HG02763 (cell line): ENCODE results near the gene KRTAP2-1.
"Not testable (repeated sequence)": the region's sequence is repeated elsewhere in the genome, so short reads cannot be mapped to it uniquely, and the experiment has no call there.

Experiments
- ATAC-seq: cut with Tn5 transposase; IDR thresholded peaks from one replicate; pipeline ENCODE4 v1.9.1; 2021; ENCODE audit warnings: mild to moderate bottlenecking, moderate library complexity; ENCODE audit not compliant: unreplicated experiment

KRTAP2-1 gene

GRCh38 chr17:41046735-41047465, at the start of gene KRTAP2-1:
TSS of gene KRTAP2-1 (minus strand) at chr17:41047316. CDS start at chr17:41047267, 49 bp downstream.
- ATAC-seq: not testable (repeated sequence)

DNA sequence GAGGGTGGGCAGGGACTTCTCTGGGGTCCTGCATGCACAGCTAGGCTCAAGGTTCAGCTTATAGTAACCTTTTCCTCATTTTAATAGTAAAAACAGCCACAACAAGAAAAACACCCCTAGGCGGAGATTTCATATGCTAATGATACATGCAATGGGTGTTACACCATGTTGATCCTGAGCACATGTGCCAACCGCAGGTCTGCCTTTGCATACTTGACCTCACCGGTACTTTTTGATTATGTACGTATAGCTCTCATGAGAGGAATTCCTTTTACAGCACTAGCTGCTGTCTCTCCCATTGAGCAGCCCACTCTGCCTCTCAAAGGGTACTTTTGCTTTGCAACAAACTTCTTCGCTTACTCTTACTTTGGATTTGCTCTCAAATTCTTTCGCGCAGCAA, 48.9 kb upstream of the KRTAP2-1 start:
- no peak for ATAC-seq

GRCh38 chr17:41088760-41089352, 41.7 kb upstream of the KRTAP2-1 start:
- ATAC-seq: not testable (repeated sequence)

DNA sequence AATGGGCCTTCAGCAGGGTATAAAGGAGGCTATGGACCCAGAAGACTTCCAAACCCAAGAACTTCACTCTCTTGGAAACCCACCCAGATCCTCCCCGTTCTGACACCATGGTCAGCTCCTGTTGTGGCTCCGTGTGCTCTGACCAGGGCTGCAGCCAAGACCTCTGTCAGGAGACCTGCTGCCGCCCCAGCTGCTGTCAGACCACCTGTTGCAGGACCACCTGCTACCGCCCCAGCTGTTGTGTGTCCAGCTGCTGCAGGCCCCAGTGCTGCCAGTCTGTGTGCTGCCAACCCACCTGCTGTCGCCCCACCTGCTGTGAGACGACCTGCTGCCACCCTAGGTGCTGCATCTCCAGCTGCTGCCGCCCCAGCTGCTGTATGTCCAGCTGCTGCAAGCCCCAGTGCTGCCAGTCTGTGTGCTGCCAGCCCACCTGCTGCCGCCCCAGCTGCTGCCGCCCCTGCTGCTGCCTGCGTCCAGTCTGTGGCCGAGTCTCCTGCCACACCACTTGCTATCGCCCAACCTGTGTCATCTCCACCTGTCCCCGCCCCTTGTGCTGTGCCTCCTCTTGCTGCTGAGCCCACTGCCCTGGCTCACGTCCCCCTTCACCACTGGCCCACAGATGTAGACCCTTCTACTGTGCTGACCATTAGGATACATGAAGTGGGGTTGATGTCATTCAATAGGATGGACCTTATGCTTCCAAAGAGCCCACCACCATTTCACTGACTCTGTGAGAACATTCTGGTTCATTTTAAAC, 37.2 kb upstream of the KRTAP2-1 start, which contains the start of gene KRTAP4-7:
Gene KRTAP4-7, plus strand, starts transcription at position 51 of the 757 bp plus-strand sequence. Its CDS starts 57 bp downstream, at position 108.
- ATAC-seq: not testable (repeated sequence)

DNA sequence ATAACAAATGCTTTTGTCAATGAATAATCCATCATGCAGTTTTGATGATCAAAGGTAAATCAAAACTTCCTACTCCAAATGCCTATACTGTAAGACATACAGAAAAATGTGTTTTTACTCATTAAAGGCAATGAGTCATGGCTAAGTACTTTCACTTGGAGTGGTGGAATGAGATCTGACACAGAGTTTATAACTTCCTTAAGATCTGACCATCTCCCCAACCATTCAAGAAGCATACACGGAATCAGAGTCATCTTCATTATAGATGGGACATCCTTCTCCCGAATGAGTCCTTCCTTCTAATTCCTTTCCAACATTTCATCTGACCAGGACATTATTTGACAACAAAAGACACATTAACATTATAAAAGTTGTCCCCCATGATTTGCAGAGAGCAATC, 36.3 kb upstream of the KRTAP2-1 start:
- not testable (repeated sequence) for ATAC-seq

GRCh38 chr17:41082626-41083025, 35.5 kb upstream of the KRTAP2-1 start:
- ATAC-seq: no peak

GRCh38 chr17:41076788-41077187, 29.7 kb upstream of the KRTAP2-1 start:
- ATAC-seq: no peak

DNA sequence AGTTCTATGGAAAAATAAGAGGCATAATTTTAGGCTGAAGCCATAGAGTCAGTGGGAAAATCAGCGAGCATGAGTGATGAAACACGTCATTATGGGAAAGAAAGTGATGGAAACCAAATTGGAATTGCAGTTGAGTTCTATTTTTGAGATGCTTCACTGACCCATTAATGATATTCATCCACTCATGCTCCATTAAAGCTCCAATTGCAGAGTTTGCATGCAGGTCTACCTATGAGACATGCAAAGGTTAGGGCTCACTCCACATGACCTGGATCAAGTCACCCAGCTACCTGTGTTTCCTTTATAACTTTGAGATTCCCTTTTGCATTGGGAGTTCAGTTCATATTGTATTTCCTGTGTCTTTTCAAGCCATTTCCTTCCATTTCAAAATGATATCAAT, 26.6 kb upstream of the KRTAP2-1 start:
- ATAC-seq: no peak

GRCh38 chr17:41071606-41072360, 24.7 kb upstream of the KRTAP2-1 start:
- ATAC-seq: no peak

DNA sequence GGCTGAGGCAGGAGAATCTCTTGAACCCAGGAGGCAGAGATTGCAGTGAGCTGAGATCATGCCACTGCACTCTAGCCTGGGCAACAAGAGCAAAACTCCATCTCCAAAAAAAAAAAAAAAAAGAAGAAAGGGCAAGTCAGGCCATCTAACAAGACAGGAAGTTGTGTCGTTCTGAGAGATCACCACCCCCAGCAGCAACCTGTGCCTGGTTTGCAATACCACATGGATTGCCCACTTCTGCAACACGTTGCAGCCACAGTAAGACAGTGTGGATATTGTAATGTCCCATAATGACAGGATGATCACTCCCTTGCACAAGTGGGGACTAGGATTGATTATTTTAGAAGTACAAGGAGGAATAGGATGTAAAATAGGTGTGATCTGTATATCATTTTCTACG, 21.9 kb upstream of the KRTAP2-1 start:
- ATAC-seq: no peak

DNA sequence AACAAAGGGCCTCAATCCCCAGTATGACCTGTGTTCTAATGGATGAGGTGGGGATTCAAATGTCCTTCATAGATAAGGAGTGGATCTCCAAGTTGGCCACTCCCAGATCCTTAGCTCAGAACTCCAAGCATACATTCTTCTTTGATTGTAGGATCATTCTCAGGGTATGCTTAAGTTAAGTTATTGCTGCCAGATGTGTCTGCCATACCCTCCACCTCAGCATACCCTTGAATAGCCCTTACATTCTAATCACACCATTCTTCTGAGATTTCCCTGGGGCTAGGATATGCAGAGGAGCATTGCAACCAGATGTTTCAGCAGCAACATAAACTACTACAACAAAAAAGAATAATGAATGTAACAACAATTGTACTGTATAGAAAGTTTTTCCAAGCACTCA, 20.2 kb upstream of the KRTAP2-1 start:
- ATAC-seq: no peak

DNA sequence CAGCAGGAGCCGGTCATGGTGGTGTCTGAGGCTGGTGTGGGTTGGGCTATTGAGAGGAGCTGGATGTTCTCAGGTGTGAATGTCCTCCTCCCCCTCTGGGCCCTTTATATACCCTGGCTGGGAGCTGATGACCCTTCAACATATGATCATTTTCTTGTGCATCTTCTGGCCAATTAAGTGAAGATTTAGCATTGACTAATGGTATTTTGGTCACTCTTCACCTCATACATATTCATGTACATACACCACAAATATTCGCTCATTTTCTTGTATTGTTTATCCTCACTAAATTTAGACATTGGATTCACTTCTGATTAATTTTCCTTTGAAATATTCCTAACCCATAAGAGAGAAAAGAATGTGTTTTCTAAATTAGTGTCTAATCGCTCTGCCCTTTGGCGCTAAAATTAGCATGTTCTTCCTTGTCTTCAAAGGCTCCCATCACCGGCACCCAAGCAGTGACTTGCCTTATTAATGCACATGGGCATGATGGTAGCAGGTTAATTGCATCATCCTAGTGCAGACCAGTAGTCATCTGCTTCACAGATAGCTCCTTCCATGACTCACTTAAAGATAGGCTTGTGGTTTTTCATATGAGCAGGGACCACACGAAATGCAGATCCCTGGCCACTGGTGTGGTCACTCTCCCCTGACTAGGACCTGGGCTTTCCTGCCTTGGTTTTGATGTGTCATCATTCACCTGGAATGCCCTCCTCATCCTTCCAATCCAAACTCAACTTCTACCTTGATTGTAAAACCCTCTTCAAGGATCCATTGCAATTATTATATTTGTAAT, 18.9 kb upstream of the KRTAP2-1 start, which contains the start of gene KRTAP2-4:
Gene KRTAP2-4, minus strand, starts transcription at position 51 of the 796 bp plus-strand sequence. Its CDS starts 34 bp downstream, at position 17.
- ATAC-seq: no peak

GRCh38 chr17:41065016-41065689, 18.0 kb upstream of the KRTAP2-1 start:
- ATAC-seq: not testable (repeated sequence)

DNA sequence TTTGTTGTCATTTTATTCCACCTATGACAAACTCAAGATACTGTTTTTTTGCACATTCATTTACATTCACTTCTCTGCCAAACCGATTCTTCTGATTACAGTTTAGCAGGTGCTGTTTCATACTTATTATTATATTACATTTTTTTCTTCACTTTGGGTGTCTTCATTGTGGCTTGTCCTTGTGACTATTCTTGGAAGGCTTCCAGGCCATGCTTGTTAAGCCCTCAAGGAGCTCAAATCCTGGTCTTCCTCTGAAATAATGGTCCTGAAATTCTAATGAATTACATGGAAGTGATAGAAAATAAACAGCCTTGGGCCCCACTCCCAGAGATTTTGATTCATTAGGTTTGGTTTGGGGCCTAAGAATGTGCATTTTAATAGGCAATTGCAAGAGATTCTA, 17.2 kb upstream of the KRTAP2-1 start:
- ATAC-seq: no peak

GRCh38 chr17:41063449-41063848, 16.3 kb upstream of the KRTAP2-1 start:
- ATAC-seq: no peak

DNA sequence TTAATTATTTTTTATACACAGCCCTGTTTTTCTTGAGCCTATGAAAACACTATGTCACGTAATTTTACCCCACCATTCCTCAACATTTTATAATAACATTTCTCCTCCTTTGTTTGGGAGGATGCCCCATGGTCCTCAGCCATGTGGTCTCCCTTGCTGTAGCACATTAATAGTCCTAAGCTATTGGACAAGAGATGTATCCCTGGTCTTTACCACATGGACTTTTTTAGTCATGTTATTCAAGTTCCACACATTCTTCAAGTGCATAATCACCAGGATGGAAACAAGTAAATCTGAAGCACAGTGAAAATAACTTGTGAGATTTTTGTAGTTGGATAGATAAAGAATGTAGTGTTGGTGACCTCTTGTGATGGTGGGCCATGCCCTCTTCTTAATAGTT, 14.8 kb upstream of the KRTAP2-1 start:
- ATAC-seq: no peak

GRCh38 chr17:41060052-41060604, 13.0 kb upstream of the KRTAP2-1 start, which contains the start of gene KRTAP2-3:
TSS of gene KRTAP2-3 (minus strand) at chr17:41060114. CDS start at chr17:41060050, 64 bp downstream.
- ATAC-seq: no peak

GRCh38 chr17:41059276-41060051, 12.3 kb upstream of the KRTAP2-1 start:
- not testable (repeated sequence) for ATAC-seq
